Left lobe of liver (tissue), 2 donors: ENCODE measurements around the gene YIPF7. TPM values are rescaled to one million over a fixed set of nuclear protein-coding genes. Genes with fewer than 3 reads are reported as not detected.

Experiments used
- ATAC-seq: fragments of 200-7000 bp; cut with Tn5 transposase; one replicate; pipeline ENCODE4 v1.9.1; 2020; ENCODE audit warnings: mild to moderate bottlenecking, moderate library complexity
- DNase-seq: peaks from one replicate; pipeline ENCODE4 v3.0.0-alpha.2; 2020; ENCODE audit warnings: low spot score
- total RNA-seq: library from RNA; stranded (reverse); gene quantifications from one replicate; pipeline ENCODE4 v1.2.1, GENCODE V29; 2021
- donor health status: DM: no; HTN: no; CAD: no; lungs with moderate emphysema.
- donor health status: DM: no; HTN: yes; CAD: no.

The YIPF7 gene
- total RNA-seq, result not detected

DNA sequence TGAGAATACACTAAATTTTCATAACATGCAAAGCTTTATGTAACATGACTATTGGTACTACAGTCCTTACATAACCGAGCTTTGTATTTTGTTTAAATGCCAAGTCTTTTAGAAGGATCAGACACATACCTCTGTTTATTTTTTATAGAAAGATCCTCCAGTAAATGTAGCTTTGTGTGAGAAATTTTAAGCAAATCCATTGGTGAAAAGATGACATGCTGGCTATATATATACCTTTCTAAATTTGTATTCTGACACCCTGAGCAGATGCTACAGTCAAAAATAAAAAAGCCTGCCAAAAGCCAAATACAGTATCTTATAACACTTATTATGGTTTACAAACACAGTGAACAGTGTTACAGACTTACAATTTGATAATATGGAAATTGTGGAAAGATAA lies at the start of gene YIPF7:
Gene YIPF7, minus strand, starts transcription at position 201 of the 400 bp plus-strand sequence. CDS start 1,525 bp downstream, outside the sequence.
- ATAC-seq, result no peak

DNA sequence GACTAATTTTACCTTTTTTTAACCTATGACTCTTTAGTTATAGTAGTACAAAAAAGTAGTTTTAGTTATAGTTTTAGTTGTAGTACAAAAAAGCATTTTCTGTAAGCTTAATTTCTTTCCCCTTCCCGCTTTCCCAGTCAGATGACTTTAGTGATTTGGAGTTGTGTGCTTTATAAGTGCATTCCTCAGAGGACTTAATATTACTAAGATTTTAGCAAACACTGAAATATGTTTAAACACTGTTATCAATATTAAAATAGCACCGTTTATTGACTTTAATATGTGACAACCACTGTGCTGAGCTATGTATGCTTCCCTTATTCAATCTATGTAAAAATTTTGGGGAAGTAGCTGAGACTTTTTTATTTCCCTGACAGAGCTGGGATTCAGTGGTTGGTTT lies 49.6 kb upstream of the YIPF7 start:
- no peak for ATAC-seq

More for the DNA sequence above, at the start of gene YIPF7:
- DNase-seq, result no peak

DNA sequence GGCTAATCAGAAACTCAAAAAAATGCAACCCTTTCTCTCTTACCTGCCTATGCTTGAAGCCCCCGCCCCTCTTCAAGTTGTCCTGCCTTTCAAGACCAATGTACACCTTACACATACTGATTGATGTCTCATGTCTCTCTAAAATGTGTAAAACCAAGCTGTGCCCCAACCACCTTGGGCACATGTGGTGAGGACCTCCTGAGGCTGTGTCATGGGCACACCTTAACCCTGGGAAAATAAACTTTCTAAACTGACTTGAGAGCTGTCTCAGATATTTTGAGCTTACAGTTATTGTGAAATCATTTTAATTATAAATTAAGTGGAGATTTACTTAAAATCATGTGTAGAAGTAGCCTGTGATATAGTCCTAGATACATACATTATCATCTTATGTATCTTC lies 49.0 kb upstream of the YIPF7 start:
- no peak for DNase-seq
- no peak for ATAC-seq

More for the DNA sequence above, 49.6 kb upstream of the YIPF7 start:
- DNase-seq, result no peak

DNA sequence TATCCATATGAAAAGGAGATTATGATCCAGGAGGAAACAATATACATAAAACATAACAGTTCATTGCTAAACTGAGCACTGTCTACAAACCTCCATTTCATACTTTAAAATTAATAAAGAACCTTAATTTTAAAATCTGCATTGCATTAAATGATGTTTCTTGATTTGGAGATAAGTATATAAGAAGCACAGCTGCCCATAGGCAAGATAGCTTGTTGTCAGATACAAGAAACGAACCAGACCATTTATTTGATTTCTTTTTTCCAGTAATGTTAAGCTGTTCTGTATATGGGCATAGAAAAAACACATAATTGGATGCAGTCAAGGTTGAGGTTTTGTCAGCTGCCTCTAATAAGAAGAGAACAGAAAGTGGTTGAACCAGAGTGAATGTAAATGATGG lies 33.2 kb upstream of the YIPF7 start:
- ATAC-seq (no peak), DNase-seq (no peak)

- DNase-seq (no peak), ATAC-seq (no peak)
Observed at GRCh38 chr4:44679060-44679459, 27.6 kb upstream of the YIPF7 start.

GRCh38 chr4:44678094-44679041 lies 26.9 kb upstream of the YIPF7 start, which contains the start of gene GUF1:
Gene GUF1, plus strand, starts transcription at chr4:44678420. Its CDS starts 203 bp downstream, at chr4:44678623.
- ATAC-seq (peak; percentile 95), DNase-seq (peak; percentile 93)

DNA sequence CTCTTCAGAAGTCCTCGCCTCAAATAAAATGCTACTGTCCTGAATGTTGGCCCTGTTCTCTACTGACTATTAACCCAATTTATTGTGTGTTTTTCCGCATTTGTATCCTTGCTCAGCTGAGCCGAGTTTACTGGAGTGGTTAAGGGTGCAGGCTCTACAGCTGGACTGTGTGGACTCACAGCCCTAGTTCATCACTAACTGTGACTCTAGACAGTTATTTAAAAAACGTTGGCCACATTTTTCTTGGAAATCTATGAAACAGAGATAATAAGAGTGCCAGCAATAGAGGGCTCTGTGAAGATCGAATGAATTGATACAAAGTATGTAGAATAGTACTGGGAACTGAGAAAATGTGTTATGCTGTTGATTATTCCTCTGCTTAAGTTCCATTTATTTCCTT lies 23.9 kb upstream of the YIPF7 start:
- DNase-seq, result no peak
- no peak for ATAC-seq

GRCh38 chr4:44674471-44674870 lies 23.0 kb upstream of the YIPF7 start:
- ATAC-seq, result no peak

GRCh38 chr4:44671636-44672035 lies 20.2 kb upstream of the YIPF7 start:
- DNase-seq (no peak), ATAC-seq (no peak)

More at GRCh38 chr4:44674471-44674870, 23.0 kb upstream of the YIPF7 start:
- DNase-seq, result no peak

- DNase-seq (no peak), ATAC-seq (no peak)
Observed at GRCh38 chr4:44670506-44671199, 19.2 kb upstream of the YIPF7 start.

DNA sequence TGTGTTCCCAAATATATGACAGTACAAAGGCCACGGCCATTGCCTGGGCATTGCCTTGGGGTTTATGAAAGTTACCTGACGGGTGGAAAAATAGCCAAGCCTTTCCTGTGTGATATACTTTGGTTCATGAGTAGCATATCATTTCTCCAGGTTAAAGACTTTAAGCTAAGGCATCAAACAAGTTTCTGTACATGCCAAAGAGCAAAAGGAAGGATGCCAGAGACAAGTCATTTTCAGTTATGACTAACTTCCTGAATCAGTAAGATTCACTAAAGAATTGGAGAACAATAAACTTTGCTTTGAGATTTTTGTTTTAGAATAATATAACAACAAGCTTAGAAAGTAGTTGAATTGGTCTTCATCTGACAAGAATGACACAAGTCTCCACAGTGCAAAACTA lies 17.1 kb upstream of the YIPF7 start:
- ATAC-seq, result no peak
- DNase-seq, result no peak

DNA sequence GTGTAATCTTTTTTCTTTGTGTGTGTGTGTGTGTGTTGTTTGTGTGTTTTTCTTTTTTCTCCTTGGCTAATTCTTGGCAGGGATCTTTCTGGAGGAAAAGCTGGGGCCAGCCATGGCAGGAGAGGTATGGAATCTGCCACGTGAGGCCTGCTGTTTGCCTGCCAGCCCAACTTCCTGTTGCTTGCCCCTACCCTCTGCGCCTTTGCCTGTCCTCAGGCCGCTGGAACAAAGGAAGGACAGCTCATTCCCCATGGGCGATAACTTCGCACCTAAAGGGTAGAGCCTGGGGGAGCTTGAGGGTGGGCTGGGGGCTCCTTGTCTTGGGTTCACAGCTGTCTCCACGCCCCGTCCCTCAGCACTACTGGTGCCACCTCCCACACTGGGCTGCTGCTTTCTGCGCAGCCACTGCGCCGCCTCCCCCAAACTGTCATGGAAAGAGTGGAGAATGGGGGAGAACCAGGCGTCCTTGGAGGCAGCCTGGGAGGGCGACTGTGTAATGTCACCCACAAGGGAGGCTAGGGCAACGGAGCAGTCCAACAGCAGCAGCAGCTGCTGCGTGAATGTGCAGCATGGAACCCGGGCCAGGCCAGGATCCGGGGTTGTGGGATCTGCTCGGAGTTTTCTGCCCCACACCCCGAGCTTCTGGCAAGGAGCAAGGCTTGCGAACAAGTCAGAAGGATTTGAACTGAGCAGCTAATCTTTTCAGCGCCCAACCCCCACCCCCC lies 12.3 kb upstream of the YIPF7 start:
- ATAC-seq (no peak), DNase-seq (no peak)

DNA sequence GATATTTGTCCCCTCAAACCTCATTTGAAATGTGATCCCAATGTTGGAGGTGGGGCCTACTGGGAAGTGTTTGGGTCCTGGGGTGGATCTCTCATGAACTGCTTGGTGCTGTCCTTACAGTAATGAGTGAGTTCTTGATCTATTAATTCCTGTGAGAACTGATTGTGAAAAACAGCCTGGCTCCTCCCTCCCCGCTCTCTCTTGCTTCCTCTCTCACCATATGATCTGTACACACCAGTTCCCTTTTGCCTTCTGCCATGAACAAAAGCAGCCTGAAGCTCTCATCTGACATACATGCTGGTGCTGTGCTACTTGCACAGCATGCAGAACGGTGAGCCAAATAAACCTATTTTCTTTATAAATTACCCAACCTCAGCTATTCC lies 11.2 kb upstream of the YIPF7 start:
- ATAC-seq (no peak), DNase-seq (no peak)

GRCh38 chr4:44661940-44662622 lies 10.7 kb upstream of the YIPF7 start:
- no peak for DNase-seq
- ATAC-seq, result no peak

GRCh38 chr4:44660396-44660795 lies 9.0 kb upstream of the YIPF7 start:
- no peak for ATAC-seq
- DNase-seq, result no peak

DNA sequence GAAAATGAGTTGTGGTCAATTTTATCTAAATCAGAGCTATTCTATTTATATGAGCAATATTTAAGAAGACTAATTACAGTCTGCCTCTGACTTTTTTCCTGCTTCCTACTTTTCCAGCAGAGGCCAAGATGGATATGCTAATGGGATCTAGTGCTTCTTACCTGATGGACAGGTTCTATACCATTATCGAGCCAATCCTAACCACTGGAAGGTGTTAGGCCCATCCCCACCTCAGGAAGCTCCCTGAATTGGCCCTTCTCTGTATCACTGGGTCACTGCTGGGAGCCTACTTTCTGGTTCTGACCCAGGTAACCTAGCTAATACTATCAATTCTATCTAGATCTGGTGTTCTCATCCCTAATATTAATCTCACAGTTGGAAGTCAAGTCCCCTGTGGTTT lies 577 bp upstream of the YIPF7 start:
- no peak for ATAC-seq
- DNase-seq, result no peak

GRCh38 chr4:44646151-44646550 lies 5.3 kb downstream of the YIPF7 start:
- DNase-seq, result no peak
- ATAC-seq, result no peak

DNA sequence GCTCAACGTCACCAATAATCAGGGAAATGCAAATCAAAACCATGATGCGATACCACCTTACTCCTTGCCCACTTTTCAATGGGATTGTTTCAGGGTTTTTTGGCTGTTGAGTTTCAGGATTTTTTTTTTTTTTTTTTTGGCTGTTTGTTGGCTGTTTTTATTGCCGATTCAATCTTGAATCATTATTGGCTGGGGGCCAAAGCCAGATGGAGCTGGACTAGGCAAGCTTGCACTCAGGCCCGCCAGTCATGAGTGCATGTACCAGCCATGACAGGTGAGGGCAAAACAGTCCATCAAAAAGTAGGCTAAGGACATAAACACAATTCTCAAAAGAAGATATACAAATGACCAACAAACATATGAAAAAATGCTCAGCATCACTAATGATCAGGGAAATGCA lies 13.3 kb downstream of the YIPF7 start:
- no peak for ATAC-seq

DNA sequence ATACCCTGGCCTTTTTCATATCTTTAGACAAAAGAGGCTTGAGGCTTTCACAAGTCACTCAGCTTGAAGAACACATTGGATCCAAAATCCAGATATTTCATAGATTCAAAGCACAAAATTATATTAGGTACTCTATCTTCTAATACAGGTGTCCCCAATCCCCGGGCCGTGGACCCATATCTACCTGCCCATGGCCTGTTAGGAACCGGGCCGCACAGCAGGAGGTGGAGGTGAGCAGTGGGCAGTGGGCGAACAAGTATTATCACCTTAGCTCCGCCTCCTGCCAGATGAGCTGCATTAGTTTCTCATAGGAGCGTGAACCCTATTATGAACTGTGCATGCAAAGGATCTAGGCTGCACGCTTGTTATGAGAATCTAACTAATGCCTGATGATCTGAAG lies 18.7 kb downstream of the YIPF7 start:
- no peak for ATAC-seq
- DNase-seq, result no peak

More for the DNA sequence above, 13.3 kb downstream of the YIPF7 start:
- DNase-seq, result no peak

DNA sequence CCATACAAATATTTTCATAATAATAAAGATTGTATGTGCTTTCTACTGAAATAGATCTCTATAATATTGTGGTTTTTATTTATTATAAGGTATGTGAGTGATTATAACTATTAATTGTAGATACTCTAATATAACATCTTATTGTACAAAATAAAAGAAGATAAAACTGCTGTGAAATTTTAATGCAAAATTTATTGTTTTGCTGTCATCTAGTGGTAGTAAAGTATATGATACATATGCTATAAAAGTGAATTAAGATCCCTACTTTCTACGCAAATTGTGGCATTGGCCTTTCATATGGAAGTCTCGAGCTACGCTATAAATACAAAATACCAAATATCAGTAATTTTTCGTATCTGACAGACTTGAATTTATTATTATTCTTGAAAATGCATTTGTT lies 19.3 kb downstream of the YIPF7 start:
- DNase-seq (no peak), ATAC-seq (no peak)
